Measurements from ENCODE around the gene SLC17A8.

DNA sequence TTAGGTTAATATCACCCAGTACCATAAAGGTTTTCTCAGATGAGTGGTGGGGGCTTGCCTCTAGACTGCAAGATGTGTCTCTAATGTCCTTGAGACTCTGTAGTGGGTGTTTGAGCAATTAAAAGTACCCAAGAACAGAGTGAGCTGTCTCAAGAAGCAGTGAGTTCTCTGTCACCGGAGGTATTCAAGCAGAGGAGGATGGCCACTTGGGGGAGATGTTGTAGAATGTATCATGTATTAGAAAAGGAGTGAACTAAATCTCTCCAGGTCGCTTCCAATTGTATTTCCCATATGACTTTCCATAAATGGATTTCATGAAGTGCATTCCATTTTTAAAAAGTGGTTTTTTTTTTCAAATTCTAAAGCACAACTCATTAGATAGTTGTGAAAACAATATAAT is 35.0 kb downstream of the SLC17A8 start:
- TF ChIP-seq CTCF (IDR thresholded peaks at IDR 0.05) (peak; percentile 40), POLR2AphosphoS5 (IDR thresholded peaks at IDR 0.05; ENCODE audit: low read depth, low read length) (no peak)
- TF ChIP-seq, protein P1, sequence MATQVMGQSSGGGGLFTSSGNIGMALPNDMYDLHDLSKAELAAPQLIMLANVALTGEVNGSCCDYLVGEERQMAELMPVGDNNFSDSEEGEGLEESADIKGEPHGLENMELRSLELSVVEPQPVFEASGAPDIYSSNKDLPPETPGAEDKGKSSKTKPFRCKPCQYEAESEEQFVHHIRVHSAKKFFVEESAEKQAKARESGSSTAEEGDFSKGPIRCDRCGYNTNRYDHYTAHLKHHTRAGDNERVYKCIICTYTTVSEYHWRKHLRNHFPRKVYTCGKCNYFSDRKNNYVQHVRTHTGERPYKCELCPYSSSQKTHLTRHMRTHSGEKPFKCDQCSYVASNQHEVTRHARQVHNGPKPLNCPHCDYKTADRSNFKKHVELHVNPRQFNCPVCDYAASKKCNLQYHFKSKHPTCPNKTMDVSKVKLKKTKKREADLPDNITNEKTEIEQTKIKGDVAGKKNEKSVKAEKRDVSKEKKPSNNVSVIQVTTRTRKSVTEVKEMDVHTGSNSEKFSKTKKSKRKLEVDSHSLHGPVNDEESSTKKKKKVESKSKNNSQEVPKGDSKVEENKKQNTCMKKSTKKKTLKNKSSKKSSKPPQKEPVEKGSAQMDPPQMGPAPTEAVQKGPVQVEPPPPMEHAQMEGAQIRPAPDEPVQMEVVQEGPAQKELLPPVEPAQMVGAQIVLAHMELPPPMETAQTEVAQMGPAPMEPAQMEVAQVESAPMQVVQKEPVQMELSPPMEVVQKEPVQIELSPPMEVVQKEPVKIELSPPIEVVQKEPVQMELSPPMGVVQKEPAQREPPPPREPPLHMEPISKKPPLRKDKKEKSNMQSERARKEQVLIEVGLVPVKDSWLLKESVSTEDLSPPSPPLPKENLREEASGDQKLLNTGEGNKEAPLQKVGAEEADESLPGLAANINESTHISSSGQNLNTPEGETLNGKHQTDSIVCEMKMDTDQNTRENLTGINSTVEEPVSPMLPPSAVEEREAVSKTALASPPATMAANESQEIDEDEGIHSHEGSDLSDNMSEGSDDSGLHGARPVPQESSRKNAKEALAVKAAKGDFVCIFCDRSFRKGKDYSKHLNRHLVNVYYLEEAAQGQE (IDR thresholded peaks at IDR 0.05; ENCODE audit: insufficient read depth in 1 of 2, low read depth in 2 of 2, low read length in 1 of 2), result no peak
